Gastroesophageal sphincter (tissue), 4 donors: Measurements from ENCODE around the gene LBR. TPM values are rescaled to one million over a fixed set of nuclear protein-coding genes. Genes with fewer than 3 reads are reported as not detected.

Experiments used
- ATAC-seq: fragments of 150-250 bp; one replicate; pipeline ENCODE4 v1.9.1; 2016; ENCODE audit warnings: mild to moderate bottlenecking, moderate library complexity
- H3K27ac ChIP-seq, 4 donors: fragments of 200-600 bp; sonication (generic) in 3 of 4; 1 replicate in 3 of 4; 2 replicates in 1 of 4; pipeline ENCODE4 v1.5.1; 2016 to 2019
- H3K27me3 ChIP-seq: fragments of 200-600 bp; sonication (generic); one replicate; pipeline ENCODE4 v1.5.1; 2019
- H3K36me3 ChIP-seq, 2 donors: fragments of 200-600 bp; sonication (generic); one replicate each; pipeline ENCODE4 v1.5.1; 2019; ENCODE audit warnings: control low read depth in 1 of 2
- H3K4me1 ChIP-seq, 3 donors: fragments of 200-600 bp; sonication (generic); 1 replicate in 2 of 3; 2 replicates in 1 of 3; pipeline ENCODE4 v1.5.1; 2016 to 2019; ENCODE audit warnings: control low read depth in 2 of 3
- H3K4me3 ChIP-seq, 2 donors: fragments of 200-600 bp; sonication (generic); one replicate each; pipeline ENCODE4 v1.5.1; 2019; ENCODE audit warnings: mild to moderate bottlenecking in 1 of 2, moderate library complexity in 1 of 2
- H3K9me3 ChIP-seq, 3 donors: fragments of 200-600 bp; sonication (generic); one replicate each; pipeline ENCODE4 v1.5.1; 2017 to 2019; ENCODE audit warnings: control low read depth in 2 of 3
- EP300 ChIP-seq: sonication (generic); formaldehyde crosslinking; IDR thresholded peaks from one replicate; pipeline ENCODE4 v1.6.1; 2017; ENCODE audit warnings: antibody characterized with exemption, mild to moderate bottlenecking
- POLR2A ChIP-seq, 2 donors: fragments of 450-650 bp; IDR thresholded peaks; one replicate each; pipeline ENCODE4 v1.6.1; 2017; ENCODE audit warnings: antibody characterized with exemption in 2 of 2, mild to moderate bottlenecking in 2 of 2, moderate library complexity in 1 of 2
- POLR2AphosphoS5 ChIP-seq: sonication (generic); formaldehyde crosslinking; IDR thresholded peaks from one replicate; pipeline ENCODE4 v1.6.1; 2017; ENCODE audit warnings: antibody characterized with exemption
- WGBS, 2 donors: methylation state at CpG; one replicate each; pipeline ENCODE4 v1.1.5; 2018; ENCODE audit warnings: low coverage in 1 of 2; 5-methylcytosine and 5-hydroxymethylcytosine counted together
- total RNA-seq, 4 donors: library from RNA; depleted of rRNA; stranded (reverse); fragments of >200 nt; gene quantifications; one replicate each; pipeline ENCODE4 v1.1.0, GENCODE V29; 2016
- TF ChIP-seq, protein P1 (sequence below), 4 experiments: fragments of 200-600 bp in 2 of 4; fragments of 450-650 bp in 2 of 4; sonication (generic) in 1 of 4; IDR thresholded peaks; one replicate each; pipeline ENCODE4 v1.5.1; 2017 to 2019; ENCODE audit warnings: antibody characterized with exemption in 4 of 4, mild to moderate bottlenecking in 2 of 4, moderate library complexity in 2 of 4

The LBR gene
- total RNA-seq, 4 donors from 2014 or later: 78.2 to 139 (median 92.8) TPM

GRCh38 chr1:225361176-225361575 lies 66.7 kb downstream of the LBR start:
- no peaks in the 10 kb centered on the region for H3K36me3 ChIP-seq
- no peak for ATAC-seq
- no peaks in the 10 kb centered on the region for H3K4me1 ChIP-seq
- TF ChIP-seq POLR2AphosphoS5 (no peak), EP300 (no peak)
- TF ChIP-seq, protein P1, sequence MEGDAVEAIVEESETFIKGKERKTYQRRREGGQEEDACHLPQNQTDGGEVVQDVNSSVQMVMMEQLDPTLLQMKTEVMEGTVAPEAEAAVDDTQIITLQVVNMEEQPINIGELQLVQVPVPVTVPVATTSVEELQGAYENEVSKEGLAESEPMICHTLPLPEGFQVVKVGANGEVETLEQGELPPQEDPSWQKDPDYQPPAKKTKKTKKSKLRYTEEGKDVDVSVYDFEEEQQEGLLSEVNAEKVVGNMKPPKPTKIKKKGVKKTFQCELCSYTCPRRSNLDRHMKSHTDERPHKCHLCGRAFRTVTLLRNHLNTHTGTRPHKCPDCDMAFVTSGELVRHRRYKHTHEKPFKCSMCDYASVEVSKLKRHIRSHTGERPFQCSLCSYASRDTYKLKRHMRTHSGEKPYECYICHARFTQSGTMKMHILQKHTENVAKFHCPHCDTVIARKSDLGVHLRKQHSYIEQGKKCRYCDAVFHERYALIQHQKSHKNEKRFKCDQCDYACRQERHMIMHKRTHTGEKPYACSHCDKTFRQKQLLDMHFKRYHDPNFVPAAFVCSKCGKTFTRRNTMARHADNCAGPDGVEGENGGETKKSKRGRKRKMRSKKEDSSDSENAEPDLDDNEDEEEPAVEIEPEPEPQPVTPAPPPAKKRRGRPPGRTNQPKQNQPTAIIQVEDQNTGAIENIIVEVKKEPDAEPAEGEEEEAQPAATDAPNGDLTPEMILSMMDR (IDR thresholded peaks at IDR 0.05): no peak
- H3K27ac ChIP-seq: no peak overlapping the region
- no peaks in the 10 kb centered on the region for H3K9me3 ChIP-seq
- no peaks in the 10 kb centered on the region for H3K27me3 ChIP-seq
- H3K4me3 ChIP-seq: no peak overlapping the region
- WGBS, 2 donors: 80 to 94% methylated on average over 1 of the region's 1 CpG

- Histone ChIP-seq H3K36me3 (no peaks in the 10 kb centered on the region), H3K27ac (no peak overlapping the region), H3K4me3 (no peak overlapping the region), H3K9me3 (no peaks in the 10 kb centered on the region), H3K27me3 (no peaks in the 10 kb centered on the region), H3K4me1 (no peaks in the 10 kb centered on the region)
- no peak for TF ChIP-seq EP300
- TF ChIP-seq, protein P1 (IDR thresholded peaks at IDR 0.05): no peak
- TF ChIP-seq POLR2A (IDR thresholded peaks at IDR 0.05): no peak
- no peak for TF ChIP-seq POLR2AphosphoS5
- 71 to 88% methylated on average over 4 of the region's 4 CpGs for WGBS, 2 donors
- ATAC-seq: no peak
These were observed 67.7 kb downstream of the LBR start for GRCh38 chr1:225360119-225360518.

- no peak for ATAC-seq
- TF ChIP-seq POLR2A (IDR thresholded peaks at IDR 0.05) (no peak), POLR2AphosphoS5 (no peak), EP300 (no peak)
- TF ChIP-seq, protein P1 (IDR thresholded peaks at IDR 0.05): no peak
- Histone ChIP-seq H3K36me3 (no peaks in the 10 kb centered on the region), H3K4me1 (no peaks in the 10 kb centered on the region), H3K27me3 (no peaks in the 10 kb centered on the region), H3K27ac (no peak overlapping the region), H3K9me3 (no peaks in the 10 kb centered on the region), H3K4me3 (no peak overlapping the region)
- WGBS, 2 donors: 74 to 83% methylated on average over 1 of the region's 1 CpG
These were observed 72.0 kb downstream of the LBR start for GRCh38 chr1:225355863-225356262.

DNA sequence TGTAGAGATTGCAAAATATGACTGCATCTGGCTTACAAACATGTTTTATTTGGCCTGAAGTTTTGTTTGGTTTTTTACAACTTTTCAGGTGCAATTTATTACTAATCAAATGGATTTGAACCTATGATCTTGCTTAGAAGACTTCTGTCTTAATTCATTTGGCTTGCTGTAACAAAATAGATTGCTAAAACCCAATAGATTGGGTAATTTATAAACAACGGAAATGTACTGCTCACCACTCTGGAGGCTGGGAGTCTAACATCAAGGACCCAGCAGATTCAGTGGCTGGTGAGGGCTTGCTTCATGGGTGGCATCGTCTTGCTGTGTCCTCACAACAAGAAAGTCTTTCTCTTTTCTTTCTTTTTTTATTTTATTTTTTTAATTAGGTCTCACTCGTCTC lies 72.9 kb downstream of the LBR start:
- H3K4me3 ChIP-seq: no peak overlapping the region
- H3K27ac ChIP-seq: no peak overlapping the region
- no peaks in the 10 kb centered on the region for H3K27me3 ChIP-seq
- TF ChIP-seq POLR2A (IDR thresholded peaks at IDR 0.05) (no peak), POLR2AphosphoS5 (no peak), EP300 (no peak)
- TF ChIP-seq, protein P1 (IDR thresholded peaks at IDR 0.05): no peak
- WGBS, 2 donors: 89 to 96% methylated on average over 1 to 3 of the region's 3 CpGs
- H3K4me1 ChIP-seq: no peaks in the 10 kb centered on the region
- no peaks in the 10 kb centered on the region for H3K36me3 ChIP-seq
- no peak for ATAC-seq
- no peaks in the 10 kb centered on the region for H3K9me3 ChIP-seq

Other genes starting within 250 kb of the LBR start
- gene ENAH, start 225.1 kb upstream of the LBR start, total RNA-seq: 100 to 1,000 TPM; 158 to 295 (median 225) TPM